ENCODE data around the gene ATXN1.
A peak's percentile ranks its signal among the peaks of the same experiment; 100 is the strongest.

Gene ATXN1

GRCh38 chr6:16600701-16601100, 160.6 kb downstream of the ATXN1 start:
- DNase-seq = no peak

DNA sequence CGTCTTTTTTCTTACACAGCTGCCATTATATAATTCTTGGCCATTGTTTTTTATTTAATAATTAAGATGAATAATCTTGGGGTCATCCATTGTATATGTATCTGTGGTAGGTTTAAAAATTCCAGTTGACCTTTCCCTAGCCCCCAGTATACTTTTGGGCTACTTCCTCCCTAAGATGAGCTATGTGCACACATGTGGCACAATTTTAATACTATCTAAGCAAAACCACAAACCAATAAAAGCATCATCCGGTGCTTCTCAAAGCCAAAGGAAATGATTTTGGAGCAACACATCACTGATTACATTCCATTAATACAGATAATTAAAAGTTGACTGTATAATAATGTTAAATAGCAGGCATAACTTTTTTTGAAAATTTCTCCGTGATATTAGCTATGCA, 161.2 kb downstream of the ATXN1 start:
- no peak for DNase-seq

GRCh38 chr6:16596616-16597331, 164.5 kb downstream of the ATXN1 start:
- no peak for DNase-seq

GRCh38 chr6:16595514-16596120, 165.6 kb downstream of the ATXN1 start:
- DNase-seq = no peak

GRCh38 chr6:16594849-16595248, 166.4 kb downstream of the ATXN1 start:
- no peak for DNase-seq

- no peak for DNase-seq
These were observed 168.9 kb downstream of the ATXN1 start for GRCh38 chr6:16592223-16592911.

DNA sequence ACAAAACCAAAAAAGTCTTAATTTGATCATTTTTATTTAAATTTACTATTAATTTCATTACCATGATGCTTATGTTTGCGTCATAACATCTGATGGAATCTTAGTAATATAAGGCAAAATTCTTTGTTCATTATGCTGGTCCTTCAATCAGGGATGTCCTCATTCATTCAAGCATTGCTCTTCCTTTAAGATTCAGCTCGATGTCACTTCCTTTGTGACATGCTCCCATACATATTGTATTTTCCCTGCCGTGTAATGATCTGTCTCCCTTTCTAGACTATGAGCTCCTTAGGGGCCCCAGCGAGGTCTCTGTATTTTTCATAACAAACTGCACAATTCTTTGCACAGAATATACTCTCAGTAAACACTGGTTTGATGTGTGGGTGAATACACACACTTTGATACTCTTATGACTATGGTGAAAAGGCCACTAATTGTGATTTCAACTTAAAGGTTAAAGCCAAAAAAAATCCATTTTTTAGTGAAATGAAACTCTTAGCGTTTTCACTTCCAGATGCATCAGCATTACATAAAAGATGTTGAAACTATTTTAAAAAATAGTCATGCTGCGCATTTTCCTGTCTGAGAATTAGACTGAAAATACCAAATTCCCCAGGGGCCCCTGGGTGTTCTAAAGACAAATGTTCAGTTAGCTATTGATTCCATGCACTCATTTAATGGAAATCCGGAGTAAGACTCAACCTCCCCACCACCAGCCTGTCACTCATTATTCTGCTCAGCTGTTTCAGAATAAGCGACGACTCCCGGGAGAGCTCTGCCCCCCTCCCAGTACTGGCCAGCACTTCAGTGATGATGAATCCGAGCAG, 169.7 kb downstream of the ATXN1 start:
- peak; percentile 32 for DNase-seq

DNA sequence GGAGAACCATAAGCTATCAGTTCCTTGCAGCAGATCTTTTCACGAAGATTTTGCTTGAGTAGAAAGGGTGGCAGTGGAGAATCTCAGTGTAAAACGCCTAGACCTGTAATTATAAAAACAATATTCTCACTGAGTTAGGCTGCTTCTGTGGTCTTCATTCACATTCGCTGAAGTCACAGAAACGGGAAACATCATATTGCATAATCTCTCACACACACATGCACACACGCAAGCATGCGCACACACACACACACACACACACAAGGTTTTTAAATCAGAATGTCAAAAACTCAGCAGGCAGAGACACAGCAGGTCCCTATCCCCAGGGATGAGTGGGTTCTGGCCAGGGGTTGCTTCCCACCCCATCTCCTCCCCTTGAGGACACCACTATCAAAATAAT, 175.5 kb downstream of the ATXN1 start:
- no peak for DNase-seq

- no peak for DNase-seq
These were observed 178.0 kb downstream of the ATXN1 start for GRCh38 chr6:16583144-16583762.

DNA sequence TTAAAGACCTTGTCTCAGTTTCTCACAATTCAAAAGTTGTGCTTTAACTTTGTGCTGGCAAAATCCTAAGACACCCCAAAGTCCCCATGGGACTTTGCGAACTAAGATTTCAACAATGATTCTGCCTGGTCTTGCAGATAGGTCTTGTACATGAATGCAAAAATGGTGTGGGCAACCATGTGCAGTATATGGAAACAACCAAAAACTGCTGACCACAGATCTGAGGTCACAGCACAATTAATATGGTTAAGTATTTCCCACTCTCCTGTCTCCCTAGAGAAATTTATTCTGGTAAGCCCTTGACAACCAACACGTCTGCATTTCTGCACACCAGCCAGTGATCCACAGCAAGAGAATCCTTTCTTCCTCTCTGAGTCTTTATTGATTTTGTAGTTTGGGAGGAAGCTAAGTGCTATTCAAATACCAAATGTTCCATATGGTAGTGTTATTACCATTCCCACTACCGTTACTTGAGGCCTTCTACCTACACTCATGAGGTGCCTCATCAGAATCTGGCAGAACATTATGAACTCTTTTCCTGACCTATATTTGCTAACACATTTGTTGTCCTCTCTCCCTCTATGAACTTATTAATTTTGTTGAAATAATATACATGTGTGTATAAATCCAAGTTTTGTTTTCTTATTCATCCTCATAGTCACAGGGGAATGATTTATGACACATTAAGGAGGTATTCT, 178.7 kb downstream of the ATXN1 start:
- no peak for DNase-seq

DNA sequence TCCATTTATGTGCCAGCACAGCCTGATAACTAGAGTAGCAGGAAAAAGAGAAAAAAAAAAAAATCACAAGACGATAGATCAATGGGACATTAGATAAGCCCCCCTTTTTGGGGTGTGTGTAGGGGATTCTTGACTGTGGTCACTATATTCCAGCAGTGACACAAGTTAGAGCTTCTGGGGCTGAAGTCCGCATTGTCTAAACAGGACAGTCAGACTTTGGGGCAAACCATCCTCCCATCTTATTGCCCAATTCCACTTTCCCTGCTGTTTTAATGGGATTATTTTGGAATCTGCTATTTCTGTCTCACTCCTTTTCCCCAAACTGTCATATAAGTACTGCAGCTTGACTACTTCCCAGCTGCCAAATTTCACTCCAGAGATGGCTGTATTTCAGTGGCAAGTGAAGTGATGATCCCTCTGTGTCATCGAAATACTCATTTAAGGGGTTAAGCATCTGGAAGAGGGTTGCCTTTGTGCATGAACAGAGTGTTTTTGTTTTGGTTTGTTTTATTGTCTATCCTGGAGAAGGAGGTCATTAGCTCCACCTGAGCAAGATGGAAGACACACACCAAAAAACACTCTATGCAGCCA, 182.5 kb downstream of the ATXN1 start:
- DNase-seq = no peak

DNA sequence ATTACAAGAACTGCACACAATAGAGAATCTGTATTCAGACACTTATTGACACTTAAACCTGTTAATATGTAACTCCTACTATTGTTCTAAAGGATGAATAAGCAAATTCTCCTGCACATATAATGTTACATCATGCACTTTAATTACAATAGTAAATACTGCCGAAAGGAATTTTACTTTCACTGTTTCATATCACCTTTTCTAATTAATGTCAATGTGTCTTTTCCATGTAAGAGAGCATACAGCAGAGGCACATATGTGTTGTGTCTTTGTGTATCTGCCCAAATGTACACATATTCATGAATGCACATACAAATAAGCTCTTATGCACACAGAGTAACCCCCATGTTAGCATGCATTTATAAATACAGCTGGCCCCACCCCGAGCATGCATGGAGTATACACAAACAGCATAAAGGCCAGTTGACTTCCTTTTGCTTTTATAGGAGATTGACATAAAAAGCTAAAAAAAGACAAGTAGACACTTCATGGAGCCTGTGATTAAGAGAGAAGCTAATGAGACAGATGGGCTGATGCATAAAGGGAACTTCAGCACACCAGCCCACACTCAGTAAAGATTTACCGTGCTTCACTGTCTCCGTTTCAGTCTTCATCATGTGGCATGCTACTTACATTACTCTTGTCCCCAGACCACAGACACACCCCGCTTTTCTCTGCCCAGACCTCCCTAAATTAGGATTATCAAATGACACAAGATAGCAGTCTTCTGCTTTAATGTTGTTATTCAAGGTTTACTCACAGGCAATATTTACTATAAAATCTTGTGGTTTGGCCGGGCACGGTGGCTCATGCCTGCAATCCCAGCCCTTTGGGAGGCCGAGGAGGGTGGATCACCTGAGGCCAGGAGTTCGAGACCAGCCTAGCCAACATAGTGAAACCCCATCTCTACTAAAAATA, 184.6 kb downstream of the ATXN1 start:
- DNase-seq = no peak

- DNase-seq = no peak
These were observed 185.6 kb downstream of the ATXN1 start for GRCh38 chr6:16575655-16576054.

DNA sequence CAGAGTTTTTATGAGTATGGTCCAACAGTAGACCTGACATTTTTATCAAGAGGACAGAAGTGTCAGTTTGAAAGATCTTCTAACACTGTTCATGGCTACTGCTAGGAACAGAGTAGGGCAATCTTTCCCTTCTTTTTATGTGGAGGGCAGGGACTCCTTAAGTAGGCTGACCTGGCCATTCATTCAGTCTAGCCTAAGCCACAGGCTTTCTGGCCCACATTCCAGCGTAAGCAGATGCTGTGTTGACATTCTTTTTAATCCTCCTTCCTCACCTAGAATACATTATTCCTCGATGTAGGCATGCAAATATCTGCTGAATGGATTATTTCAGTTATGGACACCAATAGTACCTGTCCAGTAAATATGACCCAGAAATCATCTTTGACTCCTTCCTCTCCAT, 188.3 kb downstream of the ATXN1 start:
- DNase-seq = no peak

DNA sequence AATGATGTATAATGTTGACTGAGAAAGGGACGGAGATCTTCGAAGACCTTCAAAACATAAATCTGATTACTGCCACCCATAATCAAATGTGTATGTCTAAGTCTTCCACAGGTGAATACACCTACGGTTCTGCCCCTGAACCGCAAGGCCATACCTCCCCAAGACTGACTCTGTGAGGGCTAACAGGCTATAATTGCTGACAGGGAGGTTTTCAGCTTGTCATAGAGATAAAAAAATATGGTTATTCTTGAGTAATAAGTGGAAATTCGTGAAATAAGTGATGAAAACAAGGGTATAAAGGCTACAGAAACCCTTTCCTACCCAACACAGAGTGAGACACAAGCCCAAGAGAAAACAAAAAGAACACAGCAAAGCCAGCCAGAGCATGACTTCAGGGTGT, 188.9 kb downstream of the ATXN1 start:
- no peak for DNase-seq

GRCh38 chr6:16570946-16571345, 190.3 kb downstream of the ATXN1 start:
- DNase-seq = no peak

- DNase-seq = no peak
These were observed 191.1 kb downstream of the ATXN1 start for GRCh38 chr6:16570221-16570553.

- DNase-seq = no peak
These were observed 193.1 kb downstream of the ATXN1 start for GRCh38 chr6:16568128-16568527.

- no peak for DNase-seq
These were observed 194.2 kb downstream of the ATXN1 start for GRCh38 chr6:16567071-16567470.

- no peak for DNase-seq
These were observed 196.8 kb downstream of the ATXN1 start for GRCh38 chr6:16564436-16564835.
